HUES64 (cell line): ENCODE measurements around the gene CFDP1.

Source experiments
- H3K27ac ChIP-seq: 2 replicates; pipeline ENCODE4 v1.7.0; 2013; ENCODE audit warnings: low read depth, low read length, inconsistent platforms
- H3K27me3 ChIP-seq: 2 replicates; pipeline ENCODE4 v1.6.1; 2013; ENCODE audit warnings: mild to moderate bottlenecking, low read length; ENCODE audit not compliant: insufficient read depth
- H3K36me3 ChIP-seq: 2 replicates; pipeline ENCODE4 v1.6.1; 2013; ENCODE audit warnings: mild to moderate bottlenecking, low read length; ENCODE audit not compliant: insufficient read depth
- H3K4me1 ChIP-seq: 2 replicates; pipeline ENCODE4 v1.6.1; 2013; ENCODE audit warnings: mild to moderate bottlenecking, low read length, moderate library complexity; ENCODE audit not compliant: insufficient read depth
- H3K4me3 ChIP-seq: 2 replicates; pipeline ENCODE4 v1.5.1; 2013; ENCODE audit warnings: mild to moderate bottlenecking, low read length, moderate library complexity
- H3K9ac ChIP-seq: 2 replicates; pipeline ENCODE4 v1.6.1; 2013; ENCODE audit warnings: mild to moderate bottlenecking, low read depth, low read length
- H3K9me3 ChIP-seq: 2 replicates; pipeline ENCODE4 v1.6.1; 2013; ENCODE audit warnings: low read depth, low read length; ENCODE audit not compliant: insufficient read depth
- WGBS: fragments of 150-250, 120-280 bp; methylation state at CpG from one replicate; pipeline ENCODE4 v1.1.7; 2013; ENCODE audit warnings: missing lambda C conversion rate; 5-methylcytosine and 5-hydroxymethylcytosine counted together

Gene CFDP1

GRCh38 chr16:75401691-75402090 lies 31.6 kb downstream of the CFDP1 start:
- Histone ChIP-seq H3K4me1 (no peaks in the 10 kb centered on the region), H3K27me3 (no peaks in the 10 kb centered on the region), H3K27ac (no peak overlapping the region), H3K9ac (no peak overlapping the region), H3K9me3 (no peaks in the 10 kb centered on the region), H3K4me3 (no peak overlapping the region), H3K36me3 (peaks cover 28% of the 10 kb centered on the region)

DNA sequence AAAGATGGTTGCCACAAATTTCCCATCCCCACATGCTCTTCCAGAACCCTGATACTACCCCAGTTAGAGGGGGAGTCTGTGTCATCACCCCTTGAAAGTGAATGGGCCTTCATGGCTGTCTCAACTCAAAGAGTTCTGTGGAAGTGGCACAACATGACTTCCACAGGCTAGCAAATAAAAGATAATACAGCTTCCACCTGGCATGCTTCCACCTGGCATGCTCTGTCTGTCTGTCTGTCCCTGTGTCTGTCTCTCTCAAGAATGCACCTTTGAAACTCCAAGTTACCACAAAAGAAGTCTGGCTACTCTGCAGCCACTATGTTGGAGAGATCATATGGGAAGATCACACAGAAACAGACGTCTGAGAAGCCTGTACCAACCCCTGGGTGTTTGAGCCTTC lies 35.0 kb downstream of the CFDP1 start:
- Histone ChIP-seq H3K27ac (no peak overlapping the region), H3K4me3 (no peak overlapping the region), H3K4me1 (no peaks in the 10 kb centered on the region), H3K9me3 (no peaks in the 10 kb centered on the region), H3K27me3 (no peaks in the 10 kb centered on the region), H3K36me3 (peaks cover 28% of the 10 kb centered on the region), H3K9ac (no peak overlapping the region; the same call in 1 of the 2 replicates)
- 81% methylated on average over 1 of the region's 1 CpG for WGBS

GRCh38 chr16:75394941-75395340 lies 38.4 kb downstream of the CFDP1 start:
- no peak overlapping the region for H3K27ac ChIP-seq
- H3K9me3 ChIP-seq: no peaks in the 10 kb centered on the region
- no peak overlapping the region for H3K9ac ChIP-seq
- no peaks in the 10 kb centered on the region for H3K4me1 ChIP-seq
- H3K36me3 ChIP-seq: peaks cover 43% of the 10 kb centered on the region
- 94% methylated on average over 5 of the region's 5 CpGs for WGBS
- no peaks in the 10 kb centered on the region for H3K27me3 ChIP-seq
- no peak overlapping the region for H3K4me3 ChIP-seq

DNA sequence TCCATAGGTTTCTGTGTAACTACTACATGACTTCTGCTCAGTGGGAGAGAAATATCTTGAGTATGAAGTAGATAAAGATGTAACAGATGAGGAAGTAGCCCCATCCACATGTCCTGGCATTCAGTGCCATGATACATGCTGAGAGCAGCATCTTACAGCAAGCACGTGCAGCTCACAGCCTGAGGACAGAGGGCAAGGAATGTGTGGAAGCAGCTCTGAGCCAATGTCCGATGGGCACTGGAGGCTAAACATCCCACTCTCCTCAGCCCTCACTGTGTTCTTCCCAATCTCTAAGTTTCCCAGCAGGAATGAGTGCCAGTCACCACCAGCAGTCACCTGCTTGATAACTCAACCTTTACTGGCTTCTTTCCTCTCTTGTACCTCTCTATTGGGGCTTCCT lies 40.4 kb downstream of the CFDP1 start:
- Histone ChIP-seq H3K4me3 (no peak overlapping the region), H3K27ac (no peak overlapping the region), H3K27me3 (no peaks in the 10 kb centered on the region), H3K9ac (no peak overlapping the region), H3K9me3 (no peaks in the 10 kb centered on the region), H3K36me3 (peaks cover 61% of the 10 kb centered on the region), H3K4me1 (no peaks in the 10 kb centered on the region)
- WGBS: 97% methylated on average over 2 of the region's 2 CpGs

GRCh38 chr16:75390926-75391653 lies 42.2 kb downstream of the CFDP1 start:
- 100% methylated on average over 1 of the region's 1 CpG for WGBS
- Histone ChIP-seq H3K9ac (no peak overlapping the region), H3K27me3 (no peaks in the 10 kb centered on the region), H3K4me3 (no peak overlapping the region), H3K36me3 (peaks cover 65% of the 10 kb centered on the region), H3K27ac (no peak overlapping the region), H3K9me3 (no peaks in the 10 kb centered on the region), H3K4me1 (no peaks in the 10 kb centered on the region)

DNA sequence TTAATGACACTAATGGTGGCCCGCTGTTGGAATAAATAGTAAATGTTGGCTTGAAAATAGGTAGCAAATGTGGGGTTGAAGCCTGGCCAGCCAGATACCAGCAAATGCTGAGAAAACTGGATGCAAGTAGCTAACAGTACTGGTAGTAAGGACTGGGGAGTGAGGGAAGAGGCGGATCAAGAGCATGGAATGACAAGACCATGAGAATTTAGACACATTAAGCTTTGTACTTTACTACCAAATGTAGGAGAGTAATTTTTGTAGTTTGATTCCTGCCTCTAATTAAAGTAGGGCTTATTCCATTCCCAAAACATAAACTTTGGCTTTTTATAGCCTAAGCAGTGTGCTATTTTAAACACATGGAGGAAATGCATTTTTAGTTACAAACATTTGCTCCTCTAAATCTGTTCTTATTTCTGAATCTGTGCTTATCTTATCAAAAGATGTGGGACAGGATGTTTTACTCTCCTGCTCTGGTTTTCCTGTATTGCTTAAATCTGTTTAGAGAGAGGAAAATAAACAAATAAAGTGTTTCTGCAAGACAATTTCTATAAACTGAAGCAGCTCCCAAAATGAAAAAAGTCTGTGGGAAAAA lies 44.1 kb downstream of the CFDP1 start:
- 94% methylated on average over 2 of the region's 2 CpGs for whole genome bisulfite sequencing
- Histone ChIP-seq H3K4me1 (no peaks in the 10 kb centered on the region), H3K9ac (no peak overlapping the region), H3K27me3 (no peaks in the 10 kb centered on the region), H3K4me3 (no peak overlapping the region), H3K27ac (no peak overlapping the region), H3K9me3 (no peaks in the 10 kb centered on the region), H3K36me3 (peaks cover 55% of the 10 kb centered on the region)

DNA sequence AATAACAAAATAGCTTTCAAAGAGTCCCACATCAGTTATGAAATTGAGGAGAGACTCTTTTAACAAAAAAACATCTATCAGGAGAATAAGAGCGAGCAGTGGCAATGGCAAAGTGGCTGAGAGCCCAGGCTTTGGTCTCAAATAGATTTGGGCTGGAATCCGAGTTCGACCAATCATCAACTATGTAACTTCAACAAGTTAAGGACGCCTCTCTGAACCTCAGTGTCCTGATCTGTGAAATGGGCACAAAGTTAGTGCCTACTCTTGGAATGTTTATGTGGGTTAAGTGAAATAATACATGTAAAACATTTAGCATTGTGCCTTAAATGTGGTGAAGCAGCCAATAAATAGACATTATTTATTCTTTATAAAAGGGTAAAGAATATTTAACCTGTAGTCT lies 45.4 kb downstream of the CFDP1 start:
- Histone ChIP-seq H3K36me3 (peaks cover 49% of the 10 kb centered on the region), H3K4me1 (no peaks in the 10 kb centered on the region), H3K4me3 (no peak overlapping the region), H3K27ac (no peak overlapping the region), H3K9ac (no peak overlapping the region), H3K9me3 (no peaks in the 10 kb centered on the region), H3K27me3 (no peaks in the 10 kb centered on the region)
- WGBS: 100% methylated on average over 3 of the region's 4 CpGs

- H3K9me3 ChIP-seq: no peaks in the 10 kb centered on the region
- 56% methylated on average over 5 of the region's 5 CpGs for WGBS
- no peak overlapping the region for H3K27ac ChIP-seq
- H3K27me3 ChIP-seq: no peaks in the 10 kb centered on the region
- H3K4me1 ChIP-seq: no peaks in the 10 kb centered on the region
- H3K9ac ChIP-seq: no peak overlapping the region
- H3K36me3 ChIP-seq: peaks cover 45% of the 10 kb centered on the region
- H3K4me3 ChIP-seq: no peak overlapping the region
Observed at GRCh38 chr16:75385507-75386152, 47.7 kb downstream of the CFDP1 start.

DNA sequence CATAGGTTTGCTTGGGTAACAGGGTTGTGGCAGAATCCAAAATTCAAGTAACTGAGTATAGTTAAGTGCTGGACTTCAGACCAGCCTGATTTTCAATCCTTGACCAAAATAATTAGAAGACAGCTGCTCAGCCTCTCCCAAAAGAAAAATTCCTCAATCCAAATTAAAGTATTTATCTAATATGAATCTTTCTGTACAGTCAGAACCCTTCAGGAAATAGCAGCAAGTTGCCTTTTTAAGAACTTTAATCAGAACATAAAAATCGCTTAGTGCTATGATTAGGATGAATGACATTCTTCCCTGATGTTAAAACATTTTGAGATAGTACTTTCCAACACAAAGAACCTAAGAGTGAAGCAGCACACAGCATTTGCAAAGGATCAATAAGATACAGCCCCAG lies 50.2 kb downstream of the CFDP1 start:
- Histone ChIP-seq H3K9me3 (no peaks in the 10 kb centered on the region), H3K27me3 (no peaks in the 10 kb centered on the region), H3K27ac (no peak overlapping the region), H3K4me1 (peaks cover 5% of the 10 kb centered on the region; the same call in 1 of the 2 replicates), H3K9ac (no peak overlapping the region), H3K36me3 (peaks cover 21% of the 10 kb centered on the region), H3K4me3 (no peak overlapping the region)
- 100% methylated on average over 1 of the region's 1 CpG for WGBS

- H3K4me3 ChIP-seq: no peak overlapping the region
- WGBS: 93% methylated on average over 2 of the region's 2 CpGs
- H3K9me3 ChIP-seq: no peaks in the 10 kb centered on the region
- H3K4me1 ChIP-seq: peaks cover 11% of the 10 kb centered on the region; the same call in 1 of the 2 replicates
- no peak overlapping the region for H3K27ac ChIP-seq
- H3K9ac ChIP-seq: no peak overlapping the region
- H3K27me3 ChIP-seq: no peaks in the 10 kb centered on the region
- H3K36me3 ChIP-seq: peaks cover 17% of the 10 kb centered on the region
Observed at GRCh38 chr16:75382611-75383010, 50.7 kb downstream of the CFDP1 start.

DNA sequence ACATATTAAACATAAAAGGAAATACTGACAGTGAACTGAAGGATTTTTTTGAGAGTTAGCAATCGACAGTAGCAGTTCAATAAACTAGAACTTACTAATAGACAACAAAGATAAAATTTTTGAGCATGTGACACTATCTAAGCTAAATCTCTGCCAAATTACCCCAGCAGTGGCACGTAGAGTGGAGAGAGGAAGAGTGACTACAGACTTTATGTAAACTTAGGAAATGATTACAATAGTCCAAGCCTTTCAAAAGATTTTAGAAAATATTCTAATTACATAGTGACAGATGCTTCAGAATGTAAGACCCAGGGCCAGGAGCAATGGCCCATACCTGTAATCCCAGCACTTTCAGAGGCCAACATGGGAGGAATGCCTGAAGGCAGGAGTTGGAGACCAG lies 52.4 kb downstream of the CFDP1 start:
- no peak overlapping the region for H3K27ac ChIP-seq
- no peaks in the 10 kb centered on the region for H3K9me3 ChIP-seq
- H3K9ac ChIP-seq: no peak overlapping the region
- H3K4me1 ChIP-seq: peaks cover 19% of the 10 kb centered on the region; the same call in 1 of the 2 replicates
- WGBS: 100% methylated on average over 1 of the region's 2 CpGs
- peaks cover 25% of the 10 kb centered on the region for H3K36me3 ChIP-seq
- no peak overlapping the region for H3K4me3 ChIP-seq
- no peaks in the 10 kb centered on the region for H3K27me3 ChIP-seq
